ENCODE measurements around the gene DGKK. TPM values are rescaled to one million over a fixed set of nuclear protein-coding genes. Genes with fewer than 3 reads are reported as not detected.

The DGKK gene
- total RNA-seq, 1 donor from 2014 or later: not detected

GRCh38 chrX:50393902-50394301 is 76.7 kb downstream of the DGKK start:
- intact Hi-C loops (cut with micrococcal nuclease): no loop called here
- H3K36me3 ChIP-seq: no peaks in the 10 kb centered on the region
- no peak for DNase-seq
- no peak overlapping the region for H3K4me3 ChIP-seq
- TF ChIP-seq CTCF (IDR thresholded peaks at IDR 0.05; ENCODE audit: borderline replicate concordance): no peak
- H3K4me1 ChIP-seq: no peaks in the 10 kb centered on the region
- H3K27me3 ChIP-seq (ENCODE audit: low read depth): no peaks in the 10 kb centered on the region
- no peak overlapping the region for H3K27ac ChIP-seq (replicated peaks)
- no peaks in the 10 kb centered on the region for H3K9me3 ChIP-seq (replicated peaks)

GRCh38 chrX:50386520-50386919 is 84.1 kb downstream of the DGKK start:
- H3K36me3 ChIP-seq: no peaks in the 10 kb centered on the region
- H3K4me3 ChIP-seq: no peak overlapping the region
- no peak for TF ChIP-seq CTCF (IDR thresholded peaks at IDR 0.05; ENCODE audit: borderline replicate concordance)
- no peaks in the 10 kb centered on the region for H3K4me1 ChIP-seq
- no peak for DNase-seq
- H3K9me3 ChIP-seq (replicated peaks): no peaks in the 10 kb centered on the region
- no peaks in the 10 kb centered on the region for H3K27me3 ChIP-seq (ENCODE audit: low read depth)
- H3K27ac ChIP-seq (replicated peaks): no peak overlapping the region
- intact Hi-C loops (cut with micrococcal nuclease): no loop called here

GRCh38 chrX:50381729-50382415 is 88.8 kb downstream of the DGKK start:
- no peak overlapping the region for H3K4me3 ChIP-seq
- no peaks in the 10 kb centered on the region for H3K27me3 ChIP-seq (ENCODE audit: low read depth)
- no peak overlapping the region for H3K27ac ChIP-seq (replicated peaks)
- no peaks in the 10 kb centered on the region for H3K36me3 ChIP-seq
- intact Hi-C loops (cut with micrococcal nuclease): no loop called here
- H3K4me1 ChIP-seq: no peaks in the 10 kb centered on the region
- no peak for TF ChIP-seq CTCF (IDR thresholded peaks at IDR 0.05; ENCODE audit: borderline replicate concordance)
- no peak for DNase-seq
- H3K9me3 ChIP-seq (replicated peaks): no peaks in the 10 kb centered on the region

- no peaks in the 10 kb centered on the region for H3K36me3 ChIP-seq
- H3K27me3 ChIP-seq (ENCODE audit: low read depth): no peaks in the 10 kb centered on the region
- intact Hi-C loops (cut with micrococcal nuclease): no loop called here
- no peak for DNase-seq
- no peak overlapping the region for H3K4me3 ChIP-seq
- no peaks in the 10 kb centered on the region for H3K9me3 ChIP-seq (replicated peaks)
- no peaks in the 10 kb centered on the region for H3K4me1 ChIP-seq
- no peak for TF ChIP-seq CTCF (IDR thresholded peaks at IDR 0.05; ENCODE audit: borderline replicate concordance)
- H3K27ac ChIP-seq (replicated peaks): no peak overlapping the region
Measured at GRCh38 chrX:50375481-50376267, 95.0 kb downstream of the DGKK start.

- Histone ChIP-seq H3K4me1 (no peaks in the 10 kb centered on the region), H3K27ac (replicated peaks) (no peak overlapping the region), H3K36me3 (no peaks in the 10 kb centered on the region), H3K4me3 (no peak overlapping the region), H3K9me3 (replicated peaks) (no peaks in the 10 kb centered on the region), H3K27me3 (ENCODE audit: low read depth) (no peaks in the 10 kb centered on the region)
- DNase-seq: no peak
- intact Hi-C loops (cut with micrococcal nuclease): no loop called here
- no peak for TF ChIP-seq CTCF (IDR thresholded peaks at IDR 0.05; ENCODE audit: borderline replicate concordance)
Measured at GRCh38 chrX:50372966-50373365, 97.7 kb downstream of the DGKK start.
